PFSK-1 (cell line): ENCODE results near the gene PRPSAP2.

Experiments used
- REST ChIP-seq, 2 experiments: IDR thresholded peaks; 2 replicates each; pipeline versions ENCODE4 v1.6.1 to v1.8.0; 2011 to 2012; ENCODE audit warnings: low read depth in 2 of 2, low read length in 2 of 2, control low read depth in 1 of 2, inconsistent platforms in 1 of 2, mild to moderate bottlenecking in 1 of 2, moderate library complexity in 1 of 2; ENCODE audit not compliant: insufficient read depth in 1 of 2
- TAF1 ChIP-seq: IDR thresholded peaks from 2 replicates; pipeline ENCODE4 v1.6.1; 2012; ENCODE audit warnings: low read length, control low read depth, borderline replicate concordance; ENCODE audit not compliant: insufficient read depth

- no peak for TF ChIP-seq TAF1
- no peak for TF ChIP-seq REST (IDR thresholded peaks at IDR 0.05; ENCODE audit: insufficient read depth in 1 of 2, low read depth in 2 of 2, low read length in 2 of 2)
These were observed 1.3 kb downstream of the PRPSAP2 start for GRCh38 chr17:18859256-18859655.
